Panc1 (cell line): ENCODE measurements around the gene NBEAL1. TPM values are rescaled to one million over a fixed set of nuclear protein-coding genes. Genes with fewer than 3 reads are reported as not detected.
A peak's percentile ranks its signal among the peaks of the same experiment; 100 is the strongest.
"Not testable (repeated sequence)": the region's sequence is repeated elsewhere in the genome, so short reads cannot be mapped to it uniquely, and the experiment has no call there.

Source experiments
- ATAC-seq: fragments of 200-7000 bp; cut with Tn5 transposase; 2 replicates; pipeline ENCODE4 v1.9.1; 2020; ENCODE audit warnings: mild to moderate bottlenecking, moderate library complexity
- Bru-seq: library from RNA; stranded (reverse); fragments of 400-500 nt; gene quantifications from one replicate; lab custom pipeline; 2021; lab: Mats Ljungman, UMichigan
- BruChase-seq, 2 experiments: library from RNA; stranded (reverse); fragments of 400-500 nt; gene quantifications; one replicate each; lab custom pipeline; 2021; lab: Mats Ljungman, UMichigan
- BruUV-seq: library from RNA; stranded (reverse); fragments of 400-500 nt; replicated peaks from 2 replicates; lab custom pipeline; 2021; lab: Mats Ljungman, UMichigan
- CTCF ChIA-PET: fragments of 300-600 bp; sonication (Branson Sonifier 250); formaldehyde crosslinking; loops from one replicate; lab custom pipeline; 2022; ENCODE audit warnings: antibody characterized with exemption; lab: Charles Lee
- POLR2A ChIA-PET: fragments of 300-600 bp; sonication (Branson Sonifier 250); formaldehyde crosslinking; loops from one replicate; lab custom pipeline; 2022; ENCODE audit warnings: antibody characterized with exemption; lab: Charles Lee
- DNase-seq: peaks from one replicate; pipeline ENCODE4 v3.0.0-alpha.2; 2010; ENCODE audit warnings: low read depth, low spot score
- H3K27ac ChIP-seq: 2 replicates; pipeline ENCODE4 v1.5.1; 2011; ENCODE audit warnings: mild to moderate bottlenecking, low read length, inconsistent platforms
- H3K27me3 ChIP-seq: fragments of 200-500 bp; sonication (Bioruptor generic); 2 replicates; pipeline ENCODE4 v1.6.0; 2014; ENCODE audit warnings: low read length, inconsistent platforms; ENCODE audit not compliant: control insufficient read depth, insufficient read depth
- H3K36me3 ChIP-seq: fragments of 200-500 bp; sonication (Bioruptor generic); 2 replicates; pipeline ENCODE4 v1.5.1; 2014; ENCODE audit warnings: inconsistent platforms, mild to moderate bottlenecking, low read length, moderate library complexity; ENCODE audit not compliant: control insufficient read depth, insufficient read depth
- H3K4me1 ChIP-seq: 2 replicates; pipeline ENCODE4 v1.5.1; 2011; ENCODE audit warnings: inconsistent platforms, mild to moderate bottlenecking, low read length, moderate library complexity; ENCODE audit not compliant: control insufficient read depth, insufficient read depth
- H3K4me3 ChIP-seq, 2 experiments: 2 replicates each; pipeline ENCODE4 v1.5.1; 2011 to 2012; ENCODE audit warnings: low read depth in 2 of 2, low read length in 2 of 2, mild to moderate bottlenecking in 2 of 2, inconsistent platforms in 1 of 2, moderate library complexity in 1 of 2
- H3K9me3 ChIP-seq: fragments of 200-500 bp; sonication (Bioruptor generic); 2 replicates; pipeline ENCODE4 v1.5.1; 2014; ENCODE audit warnings: low read depth, mild to moderate bottlenecking, inconsistent platforms, low read length, moderate library complexity; ENCODE audit not compliant: control insufficient read depth, insufficient read depth
- CTCF ChIP-seq: fragments of 450-650 bp; IDR thresholded peaks from 2 replicates; pipeline ENCODE4 v1.5.1; 2017; ENCODE audit warnings: mild to moderate bottlenecking
- POLR2AphosphoS5 ChIP-seq: IDR thresholded peaks from 2 replicates; pipeline ENCODE4 v1.6.1; 2012; ENCODE audit warnings: mild to moderate bottlenecking, low read depth, low read length, moderate library complexity
- REST ChIP-seq, 2 experiments: IDR thresholded peaks; 2 replicates each; pipeline ENCODE4 v1.6.1; 2011 to 2012; ENCODE audit warnings: low read depth in 2 of 2, control low read depth in 1 of 2, low read length in 1 of 2, mild to moderate bottlenecking in 1 of 2, moderate library complexity in 1 of 2; ENCODE audit not compliant: insufficient read depth in 1 of 2
- SIN3A ChIP-seq: IDR thresholded peaks from 2 replicates; pipeline ENCODE4 v1.6.1; 2012; ENCODE audit warnings: low read depth, mild to moderate bottlenecking, low read length, moderate library complexity, borderline replicate concordance; ENCODE audit not compliant: insufficient read depth
- TCF7L2 ChIP-seq: IDR thresholded peaks from 2 replicates; pipeline ENCODE4 v1.6.1; 2011; ENCODE audit warnings: mild to moderate bottlenecking, low read depth, low read length, inconsistent platforms
- in situ Hi-C: cut with HindIII; loops from 2 replicates; pipeline ENCODE4 v1.10.0; 2016; ENCODE audit warnings: low sequenced_read_pairs, low pct_unique_long_range_greater_than_20kb
- intact Hi-C: fragments of 100-400 bp; cut with micrococcal nuclease; formaldehyde crosslinking; loops from one replicate; pipeline ENCODE4 v1.10.0; 2022; ENCODE audit not compliant: unreplicated experiment
- long read RNA-seq: library from polyadenylated mRNA; unstranded; transcript quantifications from one replicate; pipeline ENCODE4 v2.0.0, GENCODE V29; 2021; ENCODE audit not compliant: unreplicated experiment
- polyA plus RNA-seq: library from polyadenylated mRNA; unstranded; fragments of >200 nt; gene quantifications from one replicate; pipeline ENCODE4 v1.2.1, GENCODE V29; 2012; ENCODE audit warnings: missing spikeins; ENCODE audit not compliant: insufficient read length
- total RNA-seq: library from RNA; stranded (reverse); gene quantifications from one replicate; pipeline ENCODE4 v1.2.1, GENCODE V29; 2021; ENCODE audit not compliant: unreplicated experiment

Gene NBEAL1
- total RNA-seq (26.1 TPM), Bru-seq, nascent RNA (percentile 76 among the genes with signal in this experiment), BruChase-seq, experiment 1, labeled RNA remaining after a 2-hour chase (percentile 72 among the genes with signal in this experiment), BruChase-seq, experiment 2, labeled RNA remaining after a 6-hour chase (percentile 71 among the genes with signal in this experiment)
- polyA plus RNA-seq: 5.5 TPM
- long read RNA-seq, partial matches to known transcripts: 3 of 12 reads
- long read RNA-seq, other reads (novel, unspliced or antisense): 9 of 12 reads

- H3K27ac ChIP-seq: peak within 1 kb of the TSS; percentile 99
- BruUV-seq: no TSS peak
- H3K27me3 ChIP-seq: no peaks in the 10 kb centered on the region; the same call in 1 of the 2 replicates
- H3K4me1 ChIP-seq: peaks cover 26% of the 10 kb centered on the region
- in situ Hi-C loops: no loop called here
- peak; percentile 88 for DNase-seq
- peak within 1 kb of the TSS; percentile 70 to 99 for H3K4me3 ChIP-seq
- CTCF ChIA-PET: no interaction called here
- peaks cover 2% of the 10 kb centered on the region; the same call in 1 of the 2 replicates for H3K36me3 ChIP-seq
- POLR2A ChIA-PET: no interaction called here
- intact Hi-C loops: no loop called here
- TF ChIP-seq CTCF (no peak), SIN3A (peak; percentile 84; the same call in 1 of the 2 replicates), POLR2AphosphoS5 (peak; percentile 40; the same call in 1 of the 2 replicates), TCF7L2 (no peak), REST (IDR thresholded peaks at IDR 0.05; ENCODE audit: insufficient read depth in 1 of 2, low read depth in 2 of 2, low read length in 1 of 2) (0 out of 4 replicates have a peak, but pooled peaks of 1 of the 2 experiments have one; percentile 35)
- ATAC-seq: peak; percentile 97
- H3K9me3 ChIP-seq: no peaks in the 10 kb centered on the region
Measured at GRCh38 chr2:203014456-203015199, at the start of gene NBEAL1. Gene NBEAL1 (plus strand): TSS chr2:203014875. CDS start chr2:203016385, 1,510 bp downstream.

- TF ChIP-seq REST (IDR thresholded peaks at IDR 0.05; ENCODE audit: insufficient read depth in 1 of 2, low read depth in 2 of 2, low read length in 1 of 2): no peak
- no peak for TF ChIP-seq CTCF
- no peak for TF ChIP-seq TCF7L2
- no peak for TF ChIP-seq SIN3A
- TF ChIP-seq POLR2AphosphoS5: no peak
- in situ Hi-C loops (no loop called here), intact Hi-C loops (no loop called here)
- H3K27me3 ChIP-seq: no peaks in the 10 kb centered on the region
- no peaks in the 10 kb centered on the region for H3K4me1 ChIP-seq
- CTCF ChIA-PET: no interaction called here
- no peaks in the 10 kb centered on the region for H3K9me3 ChIP-seq
- POLR2A ChIA-PET: no interaction called here
- DNase-seq (peak; percentile 12), ATAC-seq (no peak; the same call in 1 of the 2 replicates)
- H3K27ac ChIP-seq: 0 out of 2 replicates have a peak overlapping the region, but pooled peaks have one; percentile 5
- H3K36me3 ChIP-seq: no peaks in the 10 kb centered on the region
- BruUV-seq: no TSS peak
- no peak overlapping the region for H3K4me3 ChIP-seq
Measured at GRCh38 chr2:202965810-202966460, 48.7 kb upstream of the NBEAL1 start.

- H3K9me3 ChIP-seq, in situ Hi-C loops, H3K4me1 ChIP-seq, BruUV-seq, ATAC-seq, DNase-seq, H3K4me3 ChIP-seq, H3K36me3 ChIP-seq, intact Hi-C loops, H3K27me3 ChIP-seq, CTCF ChIA-PET, H3K27ac ChIP-seq: not testable (repeated sequence)
- POLR2A ChIA-PET: interaction anchor here (0.7 kb wide), 1 partner anchor 662 kb away, joined by 3 read pairs; no protein-coding TSS in a partner anchor
Measured at GRCh38 chr2:202969404-202969803, 45.3 kb upstream of the NBEAL1 start.
